ENCODE results near the gene A3GALT2. TPM values are rescaled to one million over a fixed set of nuclear protein-coding genes. Genes with fewer than 3 reads are reported as not detected.

The A3GALT2 gene
- total RNA-seq, 1 donor from 2014 or later: not detected

GRCh38 chr1:33261344-33261743 is 59.6 kb downstream of the A3GALT2 start:
- peaks cover 3 to 9% (median 5%) of the 10 kb centered on the region in 3 donors for H3K36me3 ChIP-seq (ENCODE audit: control insufficient read depth in 3 of 3, insufficient read depth in 3 of 3, low read length in 3 of 3)
- H3K27me3 ChIP-seq (ENCODE audit: control insufficient read depth in 3 of 3, insufficient read depth in 3 of 3, low read length in 3 of 3): no peaks in the 10 kb centered on the region
- H3K9me3 ChIP-seq (ENCODE audit: control insufficient read depth in 3 of 3, low read length in 3 of 3): no peaks in the 10 kb centered on the region
- H3K4me3 ChIP-seq (ENCODE audit: low read length in 3 of 3): no peak overlapping the region
- H3K4me1 ChIP-seq (ENCODE audit: control insufficient read depth in 3 of 3, insufficient read depth in 3 of 3, low read length in 3 of 3): peaks cover 39 to 62% (median 41%) of the 10 kb centered on the region in 3 donors
- no peak overlapping the region for H3K27ac ChIP-seq (ENCODE audit: low read depth, low read length)
- peak overlapping the region in 1 of 3 donors; percentile 11 for H3K9ac ChIP-seq (ENCODE audit: low read depth in 1 of 3, low read length in 3 of 3)

- Histone ChIP-seq H3K9me3 (ENCODE audit: control insufficient read depth in 3 of 3, low read length in 3 of 3) (no peaks in the 10 kb centered on the region), H3K4me3 (ENCODE audit: low read length in 3 of 3) (no peak overlapping the region), H3K9ac (ENCODE audit: low read depth in 1 of 3, low read length in 3 of 3) (no peak overlapping the region), H3K36me3 (ENCODE audit: control insufficient read depth in 3 of 3, insufficient read depth in 3 of 3, low read length in 3 of 3) (peaks cover 3 to 5% (median 5%) of the 10 kb centered on the region in 3 donors), H3K27ac (ENCODE audit: low read depth, low read length) (no peak overlapping the region), H3K27me3 (ENCODE audit: control insufficient read depth in 3 of 3, insufficient read depth in 3 of 3, low read length in 3 of 3) (no peaks in the 10 kb centered on the region), H3K4me1 (ENCODE audit: control insufficient read depth in 3 of 3, insufficient read depth in 3 of 3, low read length in 3 of 3) (peaks cover 39 to 66% (median 41%) of the 10 kb centered on the region in 3 donors)
Observed at GRCh38 chr1:33260439-33260838, 60.5 kb downstream of the A3GALT2 start.

- no peak overlapping the region for H3K27ac ChIP-seq (ENCODE audit: low read depth, low read length)
- H3K9ac ChIP-seq (ENCODE audit: low read depth in 1 of 3, low read length in 3 of 3): no peak overlapping the region
- H3K9me3 ChIP-seq (ENCODE audit: control insufficient read depth in 3 of 3, low read length in 3 of 3): no peaks in the 10 kb centered on the region
- peaks cover 3 to 5% (median 5%) of the 10 kb centered on the region in 3 donors for H3K36me3 ChIP-seq (ENCODE audit: control insufficient read depth in 3 of 3, insufficient read depth in 3 of 3, low read length in 3 of 3)
- no peaks in the 10 kb centered on the region for H3K27me3 ChIP-seq (ENCODE audit: control insufficient read depth in 3 of 3, insufficient read depth in 3 of 3, low read length in 3 of 3)
- peaks cover 39 to 69% (median 45%) of the 10 kb centered on the region in 3 donors for H3K4me1 ChIP-seq (ENCODE audit: control insufficient read depth in 3 of 3, insufficient read depth in 3 of 3, low read length in 3 of 3)
- H3K4me3 ChIP-seq (ENCODE audit: low read length in 3 of 3): no peak overlapping the region
Observed at GRCh38 chr1:33259879-33260278, 61.0 kb downstream of the A3GALT2 start.

- Histone ChIP-seq H3K9ac (ENCODE audit: low read depth in 1 of 3, low read length in 3 of 3) (peak overlapping the region in 2 of 3 donors; percentile 47 to 54), H3K27ac (ENCODE audit: low read depth, low read length) (no peak overlapping the region), H3K4me3 (ENCODE audit: low read length in 3 of 3) (peak overlapping the region in 2 of 3 donors; percentile 31 to 79)
Observed at GRCh38 chr1:33258788-33259274, 62.1 kb downstream of the A3GALT2 start.

GRCh38 chr1:33257772-33258712 is 62.9 kb downstream of the A3GALT2 start:
- H3K36me3 ChIP-seq (ENCODE audit: control insufficient read depth in 3 of 3, insufficient read depth in 3 of 3, low read length in 3 of 3): peaks cover 3 to 5% (median 5%) of the 10 kb centered on the region in 3 donors
- H3K27me3 ChIP-seq (ENCODE audit: control insufficient read depth in 3 of 3, insufficient read depth in 3 of 3, low read length in 3 of 3): no peaks in the 10 kb centered on the region
- H3K4me1 ChIP-seq (ENCODE audit: control insufficient read depth in 3 of 3, insufficient read depth in 3 of 3, low read length in 3 of 3): peaks cover 27 to 57% (median 41%) of the 10 kb centered on the region in 3 donors
- H3K4me3 ChIP-seq (ENCODE audit: low read length in 3 of 3): peak overlapping the region; percentile 79 to 89 (median 85)
- no peaks in the 10 kb centered on the region for H3K9me3 ChIP-seq (ENCODE audit: control insufficient read depth in 3 of 3, low read length in 3 of 3)
- H3K27ac ChIP-seq (ENCODE audit: low read depth, low read length): peak overlapping the region; percentile 65
- H3K9ac ChIP-seq (ENCODE audit: low read depth in 1 of 3, low read length in 3 of 3): peak overlapping the region; percentile 86 to 91 (median 88)

More at GRCh38 chr1:33258788-33259274, 62.1 kb downstream of the A3GALT2 start:
- H3K36me3 ChIP-seq (ENCODE audit: control insufficient read depth in 3 of 3, insufficient read depth in 3 of 3, low read length in 3 of 3): peaks cover 3 to 5% (median 5%) of the 10 kb centered on the region in 3 donors
- peaks cover 30 to 61% (median 44%) of the 10 kb centered on the region in 3 donors for H3K4me1 ChIP-seq (ENCODE audit: control insufficient read depth in 3 of 3, insufficient read depth in 3 of 3, low read length in 3 of 3)
- no peaks in the 10 kb centered on the region for H3K27me3 ChIP-seq (ENCODE audit: control insufficient read depth in 3 of 3, insufficient read depth in 3 of 3, low read length in 3 of 3)
- no peaks in the 10 kb centered on the region for H3K9me3 ChIP-seq (ENCODE audit: control insufficient read depth in 3 of 3, low read length in 3 of 3)

GRCh38 chr1:33257207-33257771 is 63.6 kb downstream of the A3GALT2 start:
- H3K9me3 ChIP-seq (ENCODE audit: control insufficient read depth in 3 of 3, low read length in 3 of 3): no peaks in the 10 kb centered on the region
- H3K27me3 ChIP-seq (ENCODE audit: control insufficient read depth in 3 of 3, insufficient read depth in 3 of 3, low read length in 3 of 3): no peaks in the 10 kb centered on the region
- H3K4me3 ChIP-seq (ENCODE audit: low read length in 3 of 3): peak overlapping the region; percentile 79 to 89 (median 85)
- H3K36me3 ChIP-seq (ENCODE audit: control insufficient read depth in 3 of 3, insufficient read depth in 3 of 3, low read length in 3 of 3): no peaks in the 10 kb centered on the region
- H3K27ac ChIP-seq (ENCODE audit: low read depth, low read length): peak overlapping the region; percentile 65
- peaks cover 27 to 50% (median 41%) of the 10 kb centered on the region in 3 donors for H3K4me1 ChIP-seq (ENCODE audit: control insufficient read depth in 3 of 3, insufficient read depth in 3 of 3, low read length in 3 of 3)
- peak overlapping the region; percentile 86 to 91 (median 88) for H3K9ac ChIP-seq (ENCODE audit: low read depth in 1 of 3, low read length in 3 of 3)

Small RNA genes within 50 kb of the gene (small RNA-seq; reads per million reads assigned to genes)
- not detected for gene RN7SKP16

Other genes with a start within 250 kb of the A3GALT2 start
- gene AZIN2, start 239.9 kb downstream of the A3GALT2 start, total RNA-seq: 5.7 TPM
- gene TRIM62, start 139.1 kb downstream of the A3GALT2 start, total RNA-seq: 3.1 TPM
- 7.3 TPM for gene ZNF362, start 64.6 kb downstream of the A3GALT2 start, total RNA-seq
- 31.3 TPM for gene PHC2, start 110.0 kb upstream of the A3GALT2 start, total RNA-seq
- 6.8 TPM for gene ZSCAN20, start 151.5 kb upstream of the A3GALT2 start, total RNA-seq